IMR-90 (cell line): Measurements from ENCODE around the gene NUP153. TPM values are rescaled to one million over a fixed set of nuclear protein-coding genes. Genes with fewer than 3 reads are reported as not detected.

ENCODE experiments used
- ATAC-seq: fragments of 200-7000 bp; cut with Tn5 transposase; 2 replicates; pipeline ENCODE4 v1.9.1; 2020; ENCODE audit warnings: low read depth, mild to moderate bottlenecking, moderate library complexity
- BruUV-seq: library from RNA; stranded (reverse); fragments of 400-500 nt; replicated peaks from 2 replicates; lab custom pipeline; 2021; lab: Mats Ljungman, UMichigan
- CTCF ChIA-PET: fragments of 300-600 bp; formaldehyde crosslinking; extraction: SDS; loops from one replicate; lab custom pipeline; 2021; ENCODE audit warnings: antibody characterized with exemption; lab: Yijun Ruan, JAX
- POLR2A ChIA-PET: fragments of 300-600 bp; sonication (Branson Sonifier 250); formaldehyde crosslinking; loops from one replicate; lab custom pipeline; 2022; ENCODE audit warnings: antibody characterized with exemption; ENCODE audit not compliant: unreplicated experiment; lab: Charles Lee
- DNase-seq: peaks from one replicate; pipeline ENCODE4 v3.0.0; 2013
- H2AFZ ChIP-seq: replicated peaks from 2 replicates; pipeline ENCODE3; 2013; ENCODE audit warnings: low read length, mild to moderate bottlenecking; ENCODE audit not compliant: poor library complexity
- H2AK5ac ChIP-seq: 2 replicates; pipeline ENCODE4 v1.6.1; 2013; ENCODE audit warnings: low read depth, low read length, inconsistent platforms
- H2AK9ac ChIP-seq: replicated peaks from 2 replicates; pipeline ENCODE3; 2013; ENCODE audit warnings: mild to moderate bottlenecking, low read depth, low read length, moderate library complexity; ENCODE audit not compliant: poor library complexity
- H2BK120ac ChIP-seq: 2 replicates; pipeline ENCODE4 v1.6.1; 2013; ENCODE audit warnings: low read depth, low read length, inconsistent platforms
- H2BK15ac ChIP-seq: 3 replicates; pipeline ENCODE4 v1.6.1; 2013; ENCODE audit warnings: low read depth, low read length, inconsistent platforms
- H2BK20ac ChIP-seq: 2 replicates; pipeline ENCODE4 v1.6.1; 2013; ENCODE audit warnings: low read depth, mild to moderate bottlenecking, inconsistent platforms, low read length, moderate library complexity
- H2BK5ac ChIP-seq: 2 replicates; pipeline ENCODE4 v1.6.1; 2013; ENCODE audit warnings: mild to moderate bottlenecking, low read depth, low read length, inconsistent platforms; ENCODE audit not compliant: poor library complexity, severe bottlenecking
- H3K14ac ChIP-seq: replicated peaks from 2 replicates; pipeline ENCODE4 v1.6.1; 2013; ENCODE audit warnings: low read depth, low read length, inconsistent platforms
- H3K18ac ChIP-seq: 2 replicates; pipeline ENCODE4 v1.6.1; 2013; ENCODE audit warnings: low read depth, low read length, control low read depth
- H3K23ac ChIP-seq: 2 replicates; pipeline ENCODE4 v1.6.1; 2013; ENCODE audit warnings: low read depth, low read length, inconsistent platforms
- H3K27ac ChIP-seq: 2 replicates; pipeline ENCODE4 v1.5.1; 2013; ENCODE audit warnings: mild to moderate bottlenecking, control low read depth, low read length; ENCODE audit not compliant: insufficient read depth
- H3K27me3 ChIP-seq: 2 replicates; pipeline ENCODE4 v1.6.1; 2013; ENCODE audit warnings: low read length; ENCODE audit not compliant: control insufficient read depth, insufficient read depth
- H3K36me3 ChIP-seq: 2 replicates; pipeline ENCODE4 v1.6.1; 2013; ENCODE audit warnings: low read length, mixed read lengths; ENCODE audit not compliant: control insufficient read depth, insufficient read depth
- H3K4ac ChIP-seq: 2 replicates; pipeline ENCODE4 v1.6.1; 2013; ENCODE audit warnings: low read depth, low read length, inconsistent platforms
- H3K4me1 ChIP-seq: 2 replicates; pipeline ENCODE4 v1.6.1; 2013; ENCODE audit warnings: low read length, mixed read lengths; ENCODE audit not compliant: control insufficient read depth, insufficient read depth
- H3K4me2 ChIP-seq: 2 replicates; pipeline ENCODE4 v1.6.1; 2013; ENCODE audit warnings: low read depth, mild to moderate bottlenecking, control low read depth, low read length, moderate library complexity
- H3K4me3 ChIP-seq: 2 replicates; pipeline ENCODE4 v1.5.1; 2013; ENCODE audit warnings: low read depth, mild to moderate bottlenecking, control low read depth, low read length, moderate library complexity; ENCODE audit not compliant: insufficient read depth
- H3K56ac ChIP-seq: 2 replicates; pipeline ENCODE4 v1.6.1; 2013; ENCODE audit warnings: low read length, inconsistent platforms; ENCODE audit not compliant: insufficient read depth; ENCODE audit errors: extremely low read depth
- H3K79me1 ChIP-seq, 2 experiments: 2 replicates each; pipeline ENCODE4 v1.6.1; 2013; ENCODE audit warnings: low read length in 2 of 2, inconsistent platforms in 1 of 2, low read depth in 1 of 2
- H3K9ac ChIP-seq: 2 replicates; pipeline ENCODE4 v1.6.1; 2013; ENCODE audit warnings: low read depth, low read length, control low read depth
- H3K9me1 ChIP-seq: 2 replicates; pipeline ENCODE4 v1.6.1; 2013; ENCODE audit warnings: low read length, inconsistent platforms; ENCODE audit not compliant: insufficient read depth
- H3K9me3 ChIP-seq: 2 replicates; pipeline ENCODE4 v1.6.1; 2013; ENCODE audit warnings: low read length; ENCODE audit not compliant: control insufficient read depth, insufficient read depth
- H4K20me1 ChIP-seq: 2 replicates; pipeline ENCODE4 v1.6.1; 2013; ENCODE audit warnings: low read length, inconsistent platforms; ENCODE audit not compliant: insufficient read depth
- H4K5ac ChIP-seq: 2 replicates; pipeline ENCODE4 v1.6.1; 2013; ENCODE audit warnings: mild to moderate bottlenecking, low read depth, low read length, control low read depth
- H4K8ac ChIP-seq, 2 experiments: 2 replicates each; pipeline ENCODE4 v1.6.1; 2013; ENCODE audit warnings: low read depth in 2 of 2, low read length in 2 of 2, control low read depth in 1 of 2, inconsistent platforms in 1 of 2
- H4K91ac ChIP-seq: 2 replicates; pipeline ENCODE4 v1.6.1; 2013; ENCODE audit warnings: low read depth, low read length, inconsistent platforms; ENCODE audit not compliant: insufficient read depth
- SMC3 ChIP-seq: fragments of 150-350 bp; IDR thresholded peaks from 2 replicates; pipeline ENCODE4 v1.6.1; 2016; ENCODE audit warnings: low read depth, mild to moderate bottlenecking, antibody characterized with exemption, low read length, moderate library complexity
- WGBS, 2 experiments: methylation state at CpG; one replicate each; pipeline versions ENCODE4 v1.1.5 to v1.1.7; 2013; ENCODE audit warnings: missing lambda C conversion rate in 2 of 2; ENCODE audit not compliant: insufficient read length in 1 of 2; ENCODE audit errors: extremely low coverage in 2 of 2; 5-methylcytosine and 5-hydroxymethylcytosine counted together
- dilution Hi-C: fragments of 300-500 bp; cut with HindIII; formaldehyde crosslinking; loops from one replicate; pipeline ENCODE4 v1.14.3; 2018; ENCODE audit warnings: low sequenced_read_pairs; ENCODE audit not compliant: unreplicated experiment
- in situ Hi-C: fragments of 300-500 bp; cut with MboI; formaldehyde crosslinking; loops from 3 replicates; pipeline ENCODE4 v1.14.3; 2019; ENCODE audit warnings: low sequenced_read_pairs, inconsistent platforms, mixed read lengths
- intact Hi-C: fragments of 100-400 bp; cut with micrococcal nuclease; formaldehyde crosslinking; loops from 2 replicates; pipeline ENCODE4 v1.10.0; 2022
- polyA plus RNA-seq, 3 experiments: library from polyadenylated mRNA; depleted of rRNA; stranded (reverse); fragments of >200 nt; gene quantifications; 2 replicates each; pipeline ENCODE4 v1.2.3, GENCODE V29; 2012; ENCODE audit warnings: low replicate concordance in 1 of 3
- total RNA-seq: library from RNA; depleted of rRNA; stranded (reverse); fragments of >200 nt; gene quantifications from 2 replicates; pipeline ENCODE4 v1.2.3, GENCODE V29; 2012

The NUP153 gene
- total and polyA plus RNA-seq, 2 of the 4 experiments (the other 2 are of a cell fraction), result 17.2 to 39.4 TPM

- in situ Hi-C loops (no loop called here), intact Hi-C loops (no loop called here), dilution Hi-C loops (no loop called here)
- POLR2A ChIA-PET, result no interaction called here
- Histone ChIP-seq H3K79me1 (peaks cover 0 to 6% of the 10 kb centered on the region in 2 experiments; a peak in 2 of 4 replicates), H3K9me3 (no peaks in the 10 kb centered on the region), H3K4me1 (peaks cover 11% of the 10 kb centered on the region), H4K8ac (peak overlapping the region; percentile 35 to 94), H2AK5ac (peak overlapping the region; percentile 74), H4K5ac (peak overlapping the region; percentile 92), H2BK120ac (peak overlapping the region; percentile 98), H3K36me3 (no peaks in the 10 kb centered on the region), H2BK20ac (peak overlapping the region; percentile 71), H2BK5ac (peak overlapping the region; percentile 77), H3K4me3 (no peak overlapping the region), H3K23ac (peak overlapping the region; percentile 72), H3K18ac (peak overlapping the region; percentile 95; the same call in 1 of the 2 replicates), H3K4ac (peak overlapping the region; percentile 97), H3K9ac (no peak overlapping the region), H3K4me2 (peak overlapping the region; percentile 64; the same call in 1 of the 2 replicates), H3K56ac (no peak overlapping the region), H3K27ac (peak overlapping the region; percentile 67; the same call in 1 of the 2 replicates), H2AK9ac (no peak overlapping the region), H4K20me1 (no peaks in the 10 kb centered on the region), H3K27me3 (no peaks in the 10 kb centered on the region), H3K9me1 (peaks cover 5% of the 10 kb centered on the region), H2AFZ (peak overlapping the region; percentile 75), H3K14ac (peak overlapping the region; percentile 94), H4K91ac (peak overlapping the region; percentile 72), H2BK15ac (peak overlapping the region; percentile 96; the same call in 2 of the 3 replicates)
- DNase-seq, result peak; percentile 31
- ATAC-seq, result no peak
- TF ChIP-seq SMC3, result no peak
- CTCF ChIA-PET, result no interaction called here
- WGBS, 2 experiments, result no CpG with 5 or more reads among the region's 2 CpGs
- BruUV-seq, result no TSS peak
These were observed 9.5 kb upstream of the NUP153 start for GRCh38 chr6:17716221-17716620.
